K562 (cell line): ENCODE data around the gene UAP1.

ENCODE experiments used
- ARID3A ChIP-seq: IDR thresholded peaks from 2 replicates; pipeline ENCODE4 v1.6.1; 2012; ENCODE audit warnings: low read depth, low read length, improper control_type of control experiment, borderline replicate concordance
- CTCF ChIP-seq, 3 experiments: IDR thresholded peaks in 2 of 3; conservative IDR thresholded peaks in 1 of 3; 2 replicates each; pipeline ENCODE4 v1.5.1; 2011 to 2012; ENCODE audit warnings: low read length in 3 of 3, mild to moderate bottlenecking in 3 of 3, control low read depth in 2 of 3, improper control_type of control experiment in 1 of 3, inconsistent platforms in 1 of 3, low read depth in 1 of 3, mixed read lengths in 1 of 3, moderate library complexity in 1 of 3; ENCODE audit not compliant: insufficient read depth in 2 of 3
- E4F1 ChIP-seq: fragments of 250-450 bp; sonication (Bioruptor Pico); IDR thresholded peaks from 2 replicates; pipeline ENCODE4 v1.5.0; 2021; ENCODE audit warnings: mild to moderate bottlenecking, borderline replicate concordance
- HIVEP1 ChIP-seq: fragments of 250-450 bp; sonication (Bioruptor Pico); IDR thresholded peaks from 2 replicates; pipeline ENCODE4 v1.4.0; 2020; ENCODE audit warnings: mild to moderate bottlenecking
- JUN ChIP-seq, 2 experiments: sonication (generic) in 1 of 2; formaldehyde crosslinking in 1 of 2; IDR thresholded peaks; 2 replicates each; pipeline versions ENCODE4 v1.6.1 to v1.8.0; 2012 to 2022; ENCODE audit warnings: borderline replicate concordance in 2 of 2, mild to moderate bottlenecking in 2 of 2, improper control_type of control experiment in 1 of 2, low read depth in 1 of 2, low read length in 1 of 2, missing genetic modification reagents in 1 of 2
- NFIC ChIP-seq: fragments of 450-650 bp; IDR thresholded peaks from 2 replicates; pipeline ENCODE4 v1.6.1; 2017; ENCODE audit warnings: mild to moderate bottlenecking, inconsistent platforms
- ZBTB26 ChIP-seq: fragments of 450-650 bp; formaldehyde crosslinking; IDR thresholded peaks from 2 replicates; pipeline ENCODE4 v1.4.0; 2022; ENCODE audit warnings: missing genetic modification characterization

- TF ChIP-seq CTCF (IDR thresholded peaks at IDR 0.05 in 2 of 3, conservative IDR thresholded peaks at IDR 0.05 in 1 of 3; ENCODE audit: insufficient read depth in 2 of 3, low read depth in 1 of 3, low read length in 3 of 3) (no peak), HIVEP1 (CRISPR knock-in tag) (no peak), E4F1 (CRISPR knock-in tag) (no peak), ARID3A (no peak), JUN (IDR thresholded peaks at IDR 0.05; ENCODE audit: borderline replicate concordance, low read depth, low read length) (no peak), JUN (CRISPR knock-in tag; IDR thresholded peaks at IDR 0.05; ENCODE audit: borderline replicate concordance) (no peak), NFIC (no peak), ZBTB26 (CRISPR knock-in tag) (no peak)
Measured at GRCh38 chr1:162551969-162552683, 9.4 kb upstream of the UAP1 start.
